Measurements from ENCODE around the gene RPTOR.

DNA sequence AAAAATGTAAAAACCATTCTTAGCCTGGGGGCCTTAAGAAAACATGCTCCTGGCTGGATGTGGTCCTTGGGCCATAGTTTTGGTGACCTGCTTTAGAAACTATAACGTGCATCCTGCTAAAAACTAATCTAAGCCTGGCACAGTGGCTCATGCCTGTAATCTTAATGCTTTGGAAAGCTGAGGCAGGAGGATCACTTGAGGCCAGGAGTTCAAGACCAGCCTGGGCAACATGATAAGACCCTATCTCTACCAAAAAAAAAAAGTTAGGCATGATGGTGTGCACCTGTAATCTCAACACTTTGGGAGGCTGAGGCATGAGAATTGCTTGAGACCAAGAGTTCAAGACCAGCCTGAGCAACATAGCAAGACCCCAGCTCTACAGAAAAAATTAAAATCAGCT is 263.2 kb downstream of the RPTOR start:
- TF ChIP-seq, protein P1, sequence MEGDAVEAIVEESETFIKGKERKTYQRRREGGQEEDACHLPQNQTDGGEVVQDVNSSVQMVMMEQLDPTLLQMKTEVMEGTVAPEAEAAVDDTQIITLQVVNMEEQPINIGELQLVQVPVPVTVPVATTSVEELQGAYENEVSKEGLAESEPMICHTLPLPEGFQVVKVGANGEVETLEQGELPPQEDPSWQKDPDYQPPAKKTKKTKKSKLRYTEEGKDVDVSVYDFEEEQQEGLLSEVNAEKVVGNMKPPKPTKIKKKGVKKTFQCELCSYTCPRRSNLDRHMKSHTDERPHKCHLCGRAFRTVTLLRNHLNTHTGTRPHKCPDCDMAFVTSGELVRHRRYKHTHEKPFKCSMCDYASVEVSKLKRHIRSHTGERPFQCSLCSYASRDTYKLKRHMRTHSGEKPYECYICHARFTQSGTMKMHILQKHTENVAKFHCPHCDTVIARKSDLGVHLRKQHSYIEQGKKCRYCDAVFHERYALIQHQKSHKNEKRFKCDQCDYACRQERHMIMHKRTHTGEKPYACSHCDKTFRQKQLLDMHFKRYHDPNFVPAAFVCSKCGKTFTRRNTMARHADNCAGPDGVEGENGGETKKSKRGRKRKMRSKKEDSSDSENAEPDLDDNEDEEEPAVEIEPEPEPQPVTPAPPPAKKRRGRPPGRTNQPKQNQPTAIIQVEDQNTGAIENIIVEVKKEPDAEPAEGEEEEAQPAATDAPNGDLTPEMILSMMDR (IDR thresholded peaks at IDR 0.05; ENCODE audit: insufficient read depth, low read length): no peak
- TF ChIP-seq POLR2AphosphoS5 (IDR thresholded peaks at IDR 0.05; ENCODE audit: low read depth): no peak
- TF ChIP-seq, protein P2, sequence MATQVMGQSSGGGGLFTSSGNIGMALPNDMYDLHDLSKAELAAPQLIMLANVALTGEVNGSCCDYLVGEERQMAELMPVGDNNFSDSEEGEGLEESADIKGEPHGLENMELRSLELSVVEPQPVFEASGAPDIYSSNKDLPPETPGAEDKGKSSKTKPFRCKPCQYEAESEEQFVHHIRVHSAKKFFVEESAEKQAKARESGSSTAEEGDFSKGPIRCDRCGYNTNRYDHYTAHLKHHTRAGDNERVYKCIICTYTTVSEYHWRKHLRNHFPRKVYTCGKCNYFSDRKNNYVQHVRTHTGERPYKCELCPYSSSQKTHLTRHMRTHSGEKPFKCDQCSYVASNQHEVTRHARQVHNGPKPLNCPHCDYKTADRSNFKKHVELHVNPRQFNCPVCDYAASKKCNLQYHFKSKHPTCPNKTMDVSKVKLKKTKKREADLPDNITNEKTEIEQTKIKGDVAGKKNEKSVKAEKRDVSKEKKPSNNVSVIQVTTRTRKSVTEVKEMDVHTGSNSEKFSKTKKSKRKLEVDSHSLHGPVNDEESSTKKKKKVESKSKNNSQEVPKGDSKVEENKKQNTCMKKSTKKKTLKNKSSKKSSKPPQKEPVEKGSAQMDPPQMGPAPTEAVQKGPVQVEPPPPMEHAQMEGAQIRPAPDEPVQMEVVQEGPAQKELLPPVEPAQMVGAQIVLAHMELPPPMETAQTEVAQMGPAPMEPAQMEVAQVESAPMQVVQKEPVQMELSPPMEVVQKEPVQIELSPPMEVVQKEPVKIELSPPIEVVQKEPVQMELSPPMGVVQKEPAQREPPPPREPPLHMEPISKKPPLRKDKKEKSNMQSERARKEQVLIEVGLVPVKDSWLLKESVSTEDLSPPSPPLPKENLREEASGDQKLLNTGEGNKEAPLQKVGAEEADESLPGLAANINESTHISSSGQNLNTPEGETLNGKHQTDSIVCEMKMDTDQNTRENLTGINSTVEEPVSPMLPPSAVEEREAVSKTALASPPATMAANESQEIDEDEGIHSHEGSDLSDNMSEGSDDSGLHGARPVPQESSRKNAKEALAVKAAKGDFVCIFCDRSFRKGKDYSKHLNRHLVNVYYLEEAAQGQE (IDR thresholded peaks at IDR 0.05; ENCODE audit: insufficient replicate concordance, low read depth): no peak
- no peak for TF ChIP-seq GABPA (IDR thresholded peaks at IDR 0.05; ENCODE audit: low read depth)
